ENCODE data around the gene TNFSF11. TPM values are rescaled to one million over a fixed set of nuclear protein-coding genes. Genes with fewer than 3 reads are reported as not detected.

The TNFSF11 gene
- total and polyA plus RNA-seq, 2 of the 4 experiments (the other 2 are of a cell fraction), result not detected

GRCh38 chr13:42615691-42616090, 41.7 kb downstream of the TNFSF11 start:
- peak; percentile 18 for DNase-seq
- H3K9me3 ChIP-seq (ENCODE audit: control insufficient read depth, insufficient read depth, low read length), result no peaks in the 10 kb centered on the region
- 89% methylated on average over 3 of the region's 6 CpGs; no CpG with 5 or more reads in 1 of the 2 experiments for WGBS, 2 experiments (ENCODE audit: extremely low coverage in 2 of 2, insufficient read length in 1 of 2)

More at GRCh38 chr13:42615691-42616090, 41.7 kb downstream of the TNFSF11 start:
- in situ Hi-C loops (cut with MboI; ENCODE audit: low sequenced_read_pairs), result no loop called here
- H3K56ac ChIP-seq (ENCODE audit: extremely low read depth, insufficient read depth, low read length), result no peak overlapping the region
- no peak overlapping the region for H3K23ac ChIP-seq (ENCODE audit: low read depth, low read length)
- H3K27me3 ChIP-seq (ENCODE audit: control insufficient read depth, insufficient read depth, low read length), result peaks cover 22% of the 10 kb centered on the region
- TF ChIP-seq CTCF (conservative IDR thresholded peaks at IDR 0.05; ENCODE audit: low read depth, low read length) (no peak), MAFK (IDR thresholded peaks at IDR 0.05; ENCODE audit: low read depth, low read length) (no peak), RCOR1 (IDR thresholded peaks at IDR 0.05; ENCODE audit: insufficient replicate concordance, low read length) (no peak), SMC3 (IDR thresholded peaks at IDR 0.05; ENCODE audit: low read depth, low read length) (no peak), RAD21 (IDR thresholded peaks at IDR 0.05; ENCODE audit: low read length) (no peak), ELK1 (IDR thresholded peaks at IDR 0.05; ENCODE audit: borderline replicate concordance, low read depth, low read length) (no peak), CHD1 (IDR thresholded peaks at IDR 0.05; ENCODE audit: low read depth, low read length) (no peak)
- BruUV-seq (replicated peaks), result no TSS peak
- H2BK15ac ChIP-seq (ENCODE audit: low read depth, low read length), result no peak overlapping the region
- intact Hi-C loops (cut with micrococcal nuclease), result no loop called here
- dilution Hi-C loops (cut with HindIII; ENCODE audit: low sequenced_read_pairs, unreplicated experiment), result no loop called here
- no peak overlapping the region for H3K27ac ChIP-seq (ENCODE audit: insufficient read depth, low read length)
- H2BK20ac ChIP-seq (ENCODE audit: low read depth, low read length), result no peak overlapping the region
- H3K14ac ChIP-seq (replicated peaks; ENCODE audit: low read depth, low read length), result no peak overlapping the region
- H3K4me2 ChIP-seq (ENCODE audit: low read depth, low read length), result no peak overlapping the region
- no peaks in the 10 kb centered on the region for H3K9me1 ChIP-seq (ENCODE audit: insufficient read depth, low read length)
- H3K4ac ChIP-seq (ENCODE audit: low read depth, low read length), result no peak overlapping the region
- no peak overlapping the region for H2AK9ac ChIP-seq (replicated peaks; ENCODE audit: low read depth, low read length, poor library complexity)
- no peak overlapping the region for H2AFZ ChIP-seq (replicated peaks; ENCODE audit: low read length, poor library complexity)
- no peak overlapping the region for H2BK5ac ChIP-seq (ENCODE audit: low read depth, low read length, poor library complexity, severe bottlenecking)
- no peak overlapping the region for H2BK120ac ChIP-seq (ENCODE audit: low read depth, low read length)
- H3K79me1 ChIP-seq (ENCODE audit: low read depth in 1 of 2, low read length in 2 of 2), result no peaks in the 10 kb centered on the region
- H3K4me1 ChIP-seq (ENCODE audit: control insufficient read depth, insufficient read depth, low read length), result no peaks in the 10 kb centered on the region
- no peak overlapping the region for H4K91ac ChIP-seq (ENCODE audit: insufficient read depth, low read depth, low read length)
- no peak overlapping the region for H4K8ac ChIP-seq (ENCODE audit: low read depth in 2 of 2, low read length in 2 of 2)
- ATAC-seq (ENCODE audit: low read depth), result no peak
- no peak overlapping the region for H2AK5ac ChIP-seq (ENCODE audit: low read depth, low read length)
- no peak overlapping the region for H4K5ac ChIP-seq (ENCODE audit: low read depth, low read length)
- no peaks in the 10 kb centered on the region for H4K20me1 ChIP-seq (ENCODE audit: insufficient read depth, low read length)
- no peak overlapping the region for H3K4me3 ChIP-seq (ENCODE audit: insufficient read depth, low read depth, low read length)
- H3K9ac ChIP-seq (ENCODE audit: low read depth, low read length), result no peak overlapping the region
- no peak overlapping the region for H3K18ac ChIP-seq (ENCODE audit: low read depth, low read length)
- ChIA-PET CTCF (interaction anchor here (1.0 kb wide), 1 partner anchor 389 kb away, joined by 3 read pairs; no protein-coding TSS in a partner anchor), POLR2A (ENCODE audit: unreplicated experiment) (no interaction called here)
- H3K36me3 ChIP-seq (ENCODE audit: control insufficient read depth, insufficient read depth, low read length), result no peaks in the 10 kb centered on the region

All from IMR-90 (cell line).